ENCODE measurements around the gene TMPRSS13.

GRCh38 chr11:117909611-117910382 lies 19.4 kb downstream of the TMPRSS13 start:
- no peak for TF ChIP-seq CTCF (conservative IDR thresholded peaks at IDR 0.05; ENCODE audit: low read length)
- no peak for TF ChIP-seq EZH2phosphoT487 (IDR thresholded peaks at IDR 0.05; ENCODE audit: borderline replicate concordance, low read depth, low read length)

Data from OCI-LY7 (cell line).